ENCODE results near the gene TMEM259. TPM values are rescaled to one million over a fixed set of nuclear protein-coding genes. Genes with fewer than 3 reads are reported as not detected.
A peak's percentile ranks its signal among the peaks of the same experiment; 100 is the strongest.

Gene TMEM259
- total RNA-seq, 4 donors from 2014 or later, result 98.5 to 150 (median 124) TPM

- peak; percentile 52 to 84 (median 64) for TF ChIP-seq CTCF (IDR thresholded peaks at IDR 0.05 in 4 of 5, conservative IDR thresholded peaks at IDR 0.05 in 1 of 5)
- TF ChIP-seq POLR2A (IDR thresholded peaks at IDR 0.05), result no peak
- in situ Hi-C loops (cut with MboI; ENCODE audit: low sequenced_read_pairs in 4 of 4) (no loop called here), intact Hi-C loops (cut with DNase I; ENCODE audit: low total_unique reads) (no loop called here)
- Histone ChIP-seq H3K4me3 (no peak overlapping the region), H3K36me3 (no peaks in the 10 kb centered on the region), H3K27ac (no peak overlapping the region), H3K9me3 (no peaks in the 10 kb centered on the region), H3K4me1 (peaks cover 4 to 18% of the 10 kb centered on the region in 2 donors), H3K27me3 (peaks cover 34 to 59% (median 45%) of the 10 kb centered on the region in 3 donors)
- peak; percentile 53 to 65 for ATAC-seq
- DNase-seq, result no peak
Measured at GRCh38 chr19:1064661-1065605, 44.0 kb upstream of the TMEM259 start.

GRCh38 chr19:1063909-1064660 lies 43.2 kb upstream of the TMEM259 start:
- no peaks in the 10 kb centered on the region for H3K9me3 ChIP-seq
- H3K27me3 ChIP-seq, result peaks cover 26 to 51% (median 37%) of the 10 kb centered on the region in 3 donors
- no peak for DNase-seq
- H3K4me1 ChIP-seq, result peaks cover 4 to 18% of the 10 kb centered on the region in 2 donors
- no peak overlapping the region for H3K27ac ChIP-seq
- no peak for ATAC-seq
- TF ChIP-seq POLR2A (IDR thresholded peaks at IDR 0.05), result no peak
- TF ChIP-seq CTCF (IDR thresholded peaks at IDR 0.05 in 4 of 5, conservative IDR thresholded peaks at IDR 0.05 in 1 of 5), result no peak
- intact Hi-C loops (cut with DNase I; ENCODE audit: low total_unique reads) (no loop called here), in situ Hi-C loops (cut with MboI; ENCODE audit: low sequenced_read_pairs in 4 of 4) (no loop called here)
- no peak overlapping the region for H3K4me3 ChIP-seq
- peaks cover 0 to 8% of the 10 kb centered on the region in 2 donors for H3K36me3 ChIP-seq

- no peak overlapping the region for H3K27ac ChIP-seq
- ATAC-seq, result no peak
- H3K4me1 ChIP-seq, result peaks cover 4 to 18% of the 10 kb centered on the region in 2 donors
- no peak for DNase-seq
- H3K27me3 ChIP-seq, result peaks cover 20 to 42% (median 29%) of the 10 kb centered on the region in 3 donors
- peaks cover 0 to 16% of the 10 kb centered on the region in 2 donors for H3K36me3 ChIP-seq
- intact Hi-C loops (cut with DNase I; ENCODE audit: low total_unique reads) (no loop called here), in situ Hi-C loops (cut with MboI; ENCODE audit: low sequenced_read_pairs in 4 of 4) (no loop called here)
- peaks cover 0 to 6% (median 0%) of the 10 kb centered on the region in 3 donors for H3K9me3 ChIP-seq
- TF ChIP-seq POLR2A (IDR thresholded peaks at IDR 0.05), result no peak
- TF ChIP-seq CTCF (IDR thresholded peaks at IDR 0.05 in 4 of 5, conservative IDR thresholded peaks at IDR 0.05 in 1 of 5), result no peak
- no peak overlapping the region for H3K4me3 ChIP-seq
Measured at GRCh38 chr19:1063030-1063908, 42.3 kb upstream of the TMEM259 start.

- no peak for ATAC-seq
- no peak overlapping the region for H3K27ac ChIP-seq
- peaks cover 0 to 14% (median 2%) of the 10 kb centered on the region in 3 donors for H3K9me3 ChIP-seq
- no peak for DNase-seq
- peaks cover 12 to 35% (median 21%) of the 10 kb centered on the region in 3 donors for H3K27me3 ChIP-seq
- in situ Hi-C loops (cut with MboI; ENCODE audit: low sequenced_read_pairs in 4 of 4), result no loop called here
- H3K4me3 ChIP-seq, result no peak overlapping the region
- intact Hi-C loops (cut with DNase I; ENCODE audit: low total_unique reads), result no loop called here
- H3K36me3 ChIP-seq, result peaks cover 0 to 24% of the 10 kb centered on the region in 2 donors
- peaks cover 4 to 14% of the 10 kb centered on the region in 2 donors for H3K4me1 ChIP-seq
- TF ChIP-seq POLR2A (IDR thresholded peaks at IDR 0.05) (no peak), CTCF (IDR thresholded peaks at IDR 0.05 in 4 of 5, conservative IDR thresholded peaks at IDR 0.05 in 1 of 5) (no peak)
Measured at GRCh38 chr19:1062387-1063029, 41.6 kb upstream of the TMEM259 start.

All from gastrocnemius medialis (tissue), 4 donors.